ENCODE data around the gene OR2K2.
A peak's percentile ranks its signal among the peaks of the same experiment; 100 is the strongest.
"Not testable (repeated sequence)": the region's sequence is repeated elsewhere in the genome, so short reads cannot be mapped to it uniquely, and the experiment has no call there.

OR2K2 gene, protein sequence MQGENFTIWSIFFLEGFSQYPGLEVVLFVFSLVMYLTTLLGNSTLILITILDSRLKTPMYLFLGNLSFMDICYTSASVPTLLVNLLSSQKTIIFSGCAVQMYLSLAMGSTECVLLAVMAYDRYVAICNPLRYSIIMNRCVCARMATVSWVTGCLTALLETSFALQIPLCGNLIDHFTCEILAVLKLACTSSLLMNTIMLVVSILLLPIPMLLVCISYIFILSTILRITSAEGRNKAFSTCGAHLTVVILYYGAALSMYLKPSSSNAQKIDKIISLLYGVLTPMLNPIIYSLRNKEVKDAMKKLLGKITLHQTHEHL

DNA sequence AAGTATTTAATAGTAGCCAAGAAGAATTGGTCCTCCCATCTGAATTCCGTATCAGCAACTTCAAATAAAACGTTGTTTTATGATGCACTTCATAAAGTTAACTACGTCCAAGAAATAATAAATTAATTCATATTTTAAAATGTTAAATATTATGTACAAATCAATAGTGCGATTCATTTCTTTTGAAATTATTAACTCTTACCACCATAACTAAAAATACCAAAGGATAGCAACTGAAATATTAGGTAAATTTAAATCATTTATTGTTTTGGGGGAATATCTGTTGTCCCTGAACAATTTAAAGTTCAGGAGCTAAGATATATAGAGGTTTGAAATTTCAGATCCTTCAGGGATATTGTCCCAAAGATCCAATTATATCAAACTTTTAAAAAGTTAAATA is at the start of gene OR2K2:
Gene OR2K2 (minus strand): TSS at position 101 of the 400 bp plus-strand sequence. CDS start 1,791 bp downstream, outside the sequence.
- no peak for DNase-seq (ENCODE audit: low spot score)

DNA sequence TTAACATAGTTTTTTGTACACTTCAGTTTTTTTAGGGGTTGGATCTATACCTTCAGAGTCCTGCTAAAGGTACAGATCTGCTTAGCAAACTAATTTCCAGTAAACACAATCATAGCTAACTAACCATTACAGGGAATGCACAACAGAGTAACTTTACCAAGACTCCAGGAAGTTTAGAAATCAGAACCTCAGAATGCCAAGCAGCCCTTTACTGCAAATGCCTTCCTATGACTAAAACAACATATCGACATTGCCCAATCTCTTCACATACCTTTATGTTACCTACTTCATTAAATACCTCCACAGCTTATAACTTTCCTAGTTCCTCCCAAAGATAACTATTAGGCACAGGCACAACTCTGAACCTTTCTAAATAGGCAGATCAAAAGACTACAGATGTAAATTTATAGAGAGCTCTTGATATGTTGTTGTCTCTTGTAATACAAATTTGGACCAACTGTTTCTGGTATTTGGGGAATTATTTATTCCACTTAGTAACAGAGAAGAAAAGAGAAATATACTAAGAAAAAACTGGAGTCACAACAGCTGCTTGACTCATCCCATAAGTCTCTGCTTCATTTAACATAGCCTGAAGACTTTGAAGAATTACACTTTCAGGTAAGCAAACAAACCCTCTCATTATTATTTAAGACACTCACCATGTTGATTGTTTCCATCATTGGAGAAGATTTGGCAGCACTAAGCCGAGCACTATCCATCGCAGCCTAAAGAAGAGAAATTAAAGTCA is 46.0 kb upstream of the OR2K2 start:
- DNase-seq (ENCODE audit: low spot score) = no peak

DNA sequence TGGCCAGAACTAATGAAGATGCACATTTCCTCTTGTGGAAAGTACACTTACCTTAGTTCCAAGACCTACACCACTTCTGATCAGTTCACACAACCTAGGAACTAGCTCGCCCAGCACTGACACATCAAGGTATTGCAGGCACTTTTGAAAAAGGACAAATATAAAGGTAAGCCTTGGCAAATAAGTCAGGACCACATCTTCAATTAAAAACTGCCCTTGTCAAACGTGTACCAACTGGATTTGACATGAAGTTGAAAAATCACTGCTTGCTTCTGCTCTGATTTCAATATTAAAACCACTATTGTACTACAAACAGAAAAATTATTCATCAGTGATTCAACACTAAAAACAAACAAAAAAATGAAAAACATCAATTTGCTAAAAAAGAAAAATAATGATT is 45.0 kb upstream of the OR2K2 start:
- no peak for DNase-seq (ENCODE audit: low spot score)

DNA sequence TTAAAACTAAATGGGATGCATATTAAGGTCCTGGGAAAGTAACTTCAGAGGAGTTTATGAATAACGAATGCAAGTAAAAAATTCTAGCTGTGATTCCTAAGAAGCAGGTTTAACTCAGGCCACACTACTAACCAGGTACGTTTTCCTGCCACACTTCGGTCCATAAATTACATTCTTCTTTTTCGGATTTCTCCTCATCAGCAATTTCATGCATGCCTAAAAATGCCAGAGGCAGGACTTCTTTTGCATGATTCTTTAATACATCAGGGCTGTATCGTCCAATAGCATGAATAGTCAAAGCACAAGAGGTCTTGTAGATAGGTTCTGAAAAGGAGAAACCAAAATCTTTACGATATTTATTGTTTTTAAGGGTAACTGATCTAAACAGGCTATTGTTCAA is 42.3 kb upstream of the OR2K2 start:
- DNase-seq (ENCODE audit: low spot score) = no peak

DNA sequence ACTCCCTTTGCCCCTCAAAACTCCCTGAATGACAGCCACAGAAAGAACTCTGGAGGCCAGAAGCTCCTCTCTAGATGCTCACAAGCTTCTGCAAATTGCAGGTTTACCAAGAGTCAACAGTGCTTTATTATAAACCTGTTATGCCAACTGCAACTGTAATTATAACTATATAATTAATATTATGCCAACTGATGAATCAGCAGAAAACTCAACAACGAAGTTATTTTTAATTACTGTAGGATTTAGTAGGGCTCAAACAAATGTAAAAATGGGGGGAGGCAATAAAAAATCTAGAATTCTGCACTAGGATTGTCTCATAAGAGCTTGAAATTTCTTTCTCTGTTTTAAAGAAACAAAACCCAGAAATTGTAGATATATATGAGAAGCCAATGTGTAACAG is 37.0 kb upstream of the OR2K2 start:
- DNase-seq (ENCODE audit: low spot score) = no peak

DNA sequence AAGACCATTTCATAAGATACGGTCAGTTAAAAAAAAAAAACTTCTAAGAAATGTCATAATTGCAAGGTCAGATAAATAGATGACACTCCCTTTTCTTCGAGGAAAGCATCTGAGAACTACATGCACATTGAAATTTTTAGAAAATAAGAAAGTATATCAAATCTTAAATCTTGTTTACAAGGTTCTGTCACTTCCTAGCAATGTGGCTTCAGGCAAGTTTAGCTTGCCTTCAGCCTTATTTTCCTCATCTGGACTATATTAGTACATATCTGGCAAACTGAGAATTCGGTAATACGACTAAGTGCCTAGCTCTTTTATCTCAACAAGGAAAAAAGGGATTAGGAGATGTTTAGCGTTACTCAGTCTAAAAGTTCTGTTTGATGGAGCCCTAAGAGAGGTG is 32.5 kb upstream of the OR2K2 start:
- DNase-seq (ENCODE audit: low spot score) = no peak

DNA sequence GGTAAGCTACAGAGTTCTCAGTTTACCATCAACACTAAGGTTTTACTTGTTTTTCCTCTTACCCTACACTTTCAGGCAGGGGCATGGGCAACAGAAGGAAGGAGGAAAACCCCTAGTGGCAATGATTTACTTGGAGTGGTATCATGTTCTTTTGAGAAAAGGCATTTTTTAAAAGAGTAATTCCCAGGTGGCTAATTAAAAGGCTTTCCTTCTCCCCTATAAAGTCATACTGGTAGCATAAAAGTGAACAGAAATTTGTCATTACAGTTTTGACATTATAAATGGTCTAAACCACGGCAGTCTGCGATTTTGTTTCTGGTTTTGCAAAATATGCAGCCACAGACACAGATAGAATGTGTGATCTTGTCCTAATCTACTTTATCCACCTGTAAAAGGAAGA is 30.9 kb upstream of the OR2K2 start:
- DNase-seq (ENCODE audit: low spot score) = no peak

DNA sequence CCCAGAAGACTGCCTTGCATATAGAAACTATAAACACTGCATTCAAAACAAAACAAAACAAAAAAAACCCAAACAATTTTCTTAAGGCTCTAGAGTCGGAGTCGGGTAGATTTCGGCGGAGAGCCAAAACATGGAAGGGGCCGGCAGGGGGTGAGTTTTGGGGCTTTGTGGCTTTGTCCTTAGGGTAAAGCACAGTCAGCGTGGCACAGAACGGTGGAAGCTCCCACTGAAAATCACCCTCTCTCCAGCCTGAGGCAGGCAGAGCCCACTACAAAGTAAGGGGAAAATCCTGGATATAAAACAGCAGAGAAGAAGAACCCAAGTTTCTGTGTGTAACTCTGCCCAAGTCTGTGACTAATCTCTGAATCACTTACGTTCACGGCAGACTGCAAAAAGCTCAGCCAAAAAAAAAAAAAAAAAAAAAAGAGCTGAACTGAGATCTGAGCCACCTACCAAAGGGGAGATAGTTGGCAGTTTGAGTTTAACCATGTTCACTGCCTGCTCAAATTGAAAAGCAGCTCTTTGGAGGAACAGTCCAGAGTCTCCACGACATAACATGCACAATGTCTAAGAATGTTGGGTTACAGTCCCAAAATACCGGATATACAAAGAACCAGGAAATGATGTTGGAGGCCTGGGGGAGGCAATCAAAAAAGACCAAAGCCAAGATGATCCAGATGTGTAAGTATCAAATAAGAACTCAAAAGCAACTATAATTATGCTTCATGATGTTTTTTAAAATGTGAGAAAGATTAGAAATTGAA is 26.6 kb upstream of the OR2K2 start:
- DNase-seq (ENCODE audit: low spot score) = no peak

DNA sequence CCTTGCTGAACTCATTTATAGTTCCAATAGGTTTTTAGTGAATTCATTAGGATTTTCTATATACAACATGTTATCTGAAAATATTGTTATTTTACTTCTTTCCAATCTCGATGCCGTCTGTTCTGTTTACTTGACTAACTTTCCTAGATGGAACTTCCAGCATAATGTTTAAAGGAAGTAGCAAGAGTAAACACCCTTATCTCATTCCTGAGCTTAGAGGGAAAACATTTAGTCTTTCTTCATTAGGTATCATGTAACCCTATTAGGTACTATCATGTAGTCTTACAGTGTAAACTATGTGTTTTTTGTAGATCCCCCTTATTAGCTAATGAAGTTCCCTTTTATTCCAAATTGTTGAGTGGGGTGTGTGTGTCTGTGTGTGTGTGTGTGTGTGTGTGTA is 22.5 kb upstream of the OR2K2 start:
- DNase-seq (ENCODE audit: low spot score) = no peak

DNA sequence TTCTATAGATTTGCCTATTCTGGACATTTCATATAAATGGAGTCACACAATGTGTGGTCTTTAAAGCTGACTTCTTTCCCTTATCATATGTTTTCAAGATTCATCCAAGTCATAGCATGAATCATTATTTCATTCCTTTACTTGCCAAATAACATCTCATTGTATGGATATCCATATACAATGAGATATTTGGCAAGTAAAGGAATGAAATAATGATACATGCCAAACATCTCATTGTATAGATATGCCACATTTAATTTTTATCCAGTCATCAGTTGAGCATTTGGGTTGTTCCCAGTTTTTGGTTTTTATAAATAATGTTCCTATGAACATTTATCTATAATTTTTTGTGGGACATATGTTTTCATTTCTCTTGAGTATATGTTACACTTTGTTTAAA is 20.5 kb upstream of the OR2K2 start:
- DNase-seq (ENCODE audit: low spot score) = no peak

DNA sequence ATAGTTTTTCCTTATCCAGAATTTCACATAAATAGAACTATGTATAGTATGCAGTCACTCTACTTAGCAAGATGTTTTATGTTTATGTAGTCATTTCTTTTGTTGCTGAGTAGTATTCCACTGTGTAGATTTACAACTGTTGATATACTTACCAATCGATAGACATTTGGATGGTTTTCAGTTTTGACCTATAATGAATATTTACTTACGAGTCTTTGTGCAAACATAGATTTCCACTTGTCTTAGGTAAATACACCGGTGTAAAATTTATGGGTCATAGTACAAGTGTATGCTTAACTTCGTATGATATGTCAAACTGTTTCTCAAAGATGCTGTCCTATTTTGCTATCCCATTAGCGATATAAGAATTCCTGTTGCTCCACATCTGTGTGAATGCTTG is 19.7 kb upstream of the OR2K2 start:
- no peak for DNase-seq (ENCODE audit: low spot score)

DNA sequence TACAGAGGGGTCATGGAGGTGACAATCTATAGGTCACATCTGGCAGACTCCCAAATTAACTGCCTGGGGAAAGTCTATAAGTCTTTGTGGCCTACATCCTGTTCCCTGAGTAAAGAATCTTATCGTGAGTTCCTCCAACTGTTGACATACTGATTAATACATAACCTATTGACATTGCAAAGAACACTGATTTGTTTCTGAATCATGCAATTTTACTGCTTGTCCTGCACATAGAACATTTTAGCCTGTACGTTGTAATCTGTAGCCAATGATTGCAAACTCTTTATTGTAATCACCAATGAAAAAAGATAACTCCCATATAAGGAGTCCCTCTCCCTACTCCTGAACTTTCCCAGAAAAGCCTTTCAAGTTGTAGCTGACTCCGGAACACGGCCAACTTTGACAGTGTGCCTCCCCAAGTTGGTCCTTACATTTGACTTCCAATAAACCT is 18.8 kb upstream of the OR2K2 start:
- DNase-seq (ENCODE audit: low spot score) = no peak

DNA sequence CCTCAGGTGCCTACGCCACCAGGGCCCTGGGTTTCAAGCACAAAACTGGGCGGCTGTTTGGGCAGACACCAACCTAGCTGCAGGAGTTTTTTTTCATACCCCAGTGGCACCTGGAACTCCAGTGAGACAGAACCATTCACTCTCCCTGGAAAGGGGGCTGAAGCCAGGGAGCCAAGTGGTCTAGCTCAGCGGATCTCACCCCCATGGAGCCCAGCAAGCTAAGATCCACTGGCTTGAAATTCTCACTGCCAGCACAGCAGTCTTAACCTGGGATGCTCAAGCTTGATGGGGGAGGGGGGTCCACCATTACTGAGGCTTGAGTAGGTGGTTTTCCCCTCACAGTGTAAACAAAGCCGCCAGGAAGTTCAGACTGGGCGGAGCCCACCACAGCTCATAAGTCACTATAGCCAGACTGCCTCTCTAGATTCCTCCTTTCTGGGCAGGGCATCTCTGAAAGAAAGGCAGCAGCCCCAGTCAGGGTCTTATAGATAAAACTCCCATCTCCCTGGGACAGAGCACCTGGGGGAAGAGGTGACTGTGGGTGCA is 4.4 kb upstream of the OR2K2 start:
- DNase-seq (ENCODE audit: low spot score) = not testable (repeated sequence)

DNA sequence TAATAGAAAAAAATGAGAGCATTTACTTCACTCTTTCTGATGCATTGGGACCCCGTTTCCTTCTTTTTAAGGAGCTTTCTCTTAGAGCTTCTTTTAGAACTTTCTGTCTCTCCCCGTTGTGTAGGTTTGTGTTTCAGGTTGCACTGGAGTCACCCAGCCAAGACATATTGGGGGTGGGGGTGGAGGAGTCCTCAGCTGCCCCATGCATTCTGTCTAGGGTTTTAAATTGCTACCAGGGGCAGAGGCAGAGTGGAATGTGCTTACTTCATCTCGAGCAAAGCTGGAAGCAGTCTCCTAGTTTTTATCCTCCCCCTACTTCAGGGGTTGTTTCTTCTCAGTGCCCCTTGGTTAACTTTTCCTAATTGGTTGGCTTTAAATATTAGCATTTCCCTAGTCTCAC is 9.4 kb downstream of the OR2K2 start:
- no peak for DNase-seq (ENCODE audit: low spot score)

DNA sequence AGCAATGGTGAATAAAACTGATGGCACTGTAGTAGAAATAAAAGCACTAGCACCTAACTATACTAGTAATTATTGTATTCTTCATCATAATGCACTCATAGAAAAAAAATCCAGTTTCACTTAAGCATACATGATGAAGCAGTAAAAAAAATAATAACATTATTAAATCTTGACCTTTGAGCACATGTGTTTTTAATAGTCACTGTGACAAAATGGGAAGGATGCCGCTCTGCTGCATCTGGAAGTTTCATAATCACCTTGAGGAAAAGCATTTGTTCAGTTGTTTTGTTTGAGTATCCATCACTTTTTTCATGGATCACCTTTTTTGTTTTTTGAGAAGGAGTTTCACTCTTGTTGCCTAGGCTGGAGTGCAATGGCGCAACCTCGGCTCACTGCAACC is 13.2 kb downstream of the OR2K2 start:
- no peak for DNase-seq (ENCODE audit: low spot score)

DNA sequence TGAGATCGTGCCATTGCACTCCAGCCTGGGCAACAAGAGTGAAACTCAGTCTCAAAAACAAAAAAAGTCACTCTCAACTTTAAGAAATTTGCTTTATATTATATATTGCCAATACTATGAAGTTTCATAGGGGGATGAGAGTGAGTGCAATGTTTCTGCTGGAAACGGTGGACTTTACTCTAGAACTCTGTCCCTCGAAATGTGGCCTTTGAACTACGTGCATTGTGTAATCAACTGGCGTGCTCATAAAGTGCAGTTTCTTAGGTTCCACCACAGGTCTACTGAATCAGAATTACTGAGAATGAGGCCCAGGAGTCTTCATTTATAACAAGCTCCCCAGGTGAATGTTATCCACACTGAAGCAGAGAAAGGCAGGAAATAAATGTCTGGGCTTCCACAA is 24.1 kb downstream of the OR2K2 start:
- no peak for DNase-seq (ENCODE audit: low spot score)

DNA sequence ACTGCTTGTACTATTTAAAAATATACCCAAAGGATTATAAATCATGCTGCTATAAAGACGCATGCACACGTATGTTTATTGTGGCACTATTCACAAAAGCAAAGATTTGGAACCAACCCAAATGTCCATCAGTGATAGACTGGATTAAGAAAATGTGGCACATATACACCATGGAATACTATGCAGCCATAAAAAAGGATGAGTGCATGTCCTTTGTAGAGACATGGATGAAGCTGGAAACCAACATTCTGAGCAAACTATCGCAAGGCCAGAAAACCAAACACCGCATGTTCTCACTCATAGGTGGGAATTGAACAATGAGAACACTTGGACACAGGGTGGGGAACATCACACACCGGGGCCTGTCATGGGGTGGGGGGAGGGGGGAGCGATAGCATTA is 26.0 kb downstream of the OR2K2 start:
- DNase-seq (ENCODE audit: low spot score) = not testable (repeated sequence)

DNA sequence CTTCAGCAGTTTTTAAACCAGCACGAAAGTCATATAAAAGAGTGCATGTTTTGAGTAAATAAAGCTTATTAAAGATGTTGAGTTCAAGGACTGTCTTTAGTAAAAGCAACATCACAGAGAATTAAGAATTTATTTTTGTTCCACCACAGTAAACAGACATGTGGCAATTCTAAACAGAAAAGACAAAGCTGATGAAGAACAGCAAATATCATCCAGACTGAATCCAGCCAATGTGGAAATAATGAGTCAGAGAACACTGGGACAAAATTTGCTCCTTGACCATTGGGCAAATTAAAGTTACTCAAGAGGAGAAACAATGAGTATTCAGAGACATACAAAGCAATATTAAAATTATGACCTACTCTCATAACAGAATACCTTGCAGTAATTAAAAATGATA is 28.8 kb downstream of the OR2K2 start:
- DNase-seq (ENCODE audit: low spot score) = no peak

DNA sequence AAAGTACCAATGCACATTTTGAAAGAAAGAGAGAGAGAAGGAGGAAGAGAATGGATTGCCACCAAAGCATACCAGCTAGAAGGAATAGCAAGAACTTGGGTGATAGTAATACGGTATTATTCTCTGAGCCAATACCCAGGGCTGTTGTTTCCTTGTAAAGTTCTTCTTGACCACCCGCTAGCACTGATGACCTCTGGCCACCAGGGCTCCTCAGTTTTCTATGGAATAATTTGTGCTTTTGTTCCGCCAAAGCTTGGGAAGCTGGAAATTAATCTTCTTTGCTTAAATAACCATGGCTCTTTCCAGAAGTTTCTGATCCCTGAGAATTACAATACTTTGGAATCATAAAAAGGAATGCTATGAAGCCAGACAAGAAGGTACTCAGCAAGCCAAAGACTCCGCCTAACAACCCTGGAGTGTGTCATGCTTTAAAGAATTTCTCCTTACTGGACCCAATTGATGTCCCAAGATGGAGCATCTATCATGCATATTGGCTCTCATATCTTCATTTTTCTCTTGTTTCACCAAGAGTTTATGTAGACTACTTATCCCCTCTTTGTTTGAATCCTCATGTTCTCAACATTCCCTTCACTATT is 29.8 kb downstream of the OR2K2 start:
- DNase-seq (ENCODE audit: low spot score) = no peak

DNA sequence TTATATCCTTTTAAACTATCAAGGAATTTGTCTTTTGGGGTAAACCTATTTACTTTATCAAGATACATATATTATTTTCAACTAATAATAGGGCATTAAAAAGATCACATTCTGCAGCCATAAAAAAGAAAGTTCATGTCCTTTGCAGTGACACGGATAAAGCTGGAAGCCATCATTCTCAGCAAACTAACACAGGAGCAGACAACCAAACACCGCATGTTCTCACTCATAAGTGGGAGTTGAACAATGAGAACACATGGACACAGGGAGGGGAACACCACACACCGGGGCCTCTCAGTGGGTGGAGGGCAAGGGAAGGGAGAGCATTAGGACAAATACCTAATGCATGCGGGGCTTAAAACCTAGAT is 30.4 kb downstream of the OR2K2 start:
- DNase-seq (ENCODE audit: low spot score) = not testable (repeated sequence)

DNA sequence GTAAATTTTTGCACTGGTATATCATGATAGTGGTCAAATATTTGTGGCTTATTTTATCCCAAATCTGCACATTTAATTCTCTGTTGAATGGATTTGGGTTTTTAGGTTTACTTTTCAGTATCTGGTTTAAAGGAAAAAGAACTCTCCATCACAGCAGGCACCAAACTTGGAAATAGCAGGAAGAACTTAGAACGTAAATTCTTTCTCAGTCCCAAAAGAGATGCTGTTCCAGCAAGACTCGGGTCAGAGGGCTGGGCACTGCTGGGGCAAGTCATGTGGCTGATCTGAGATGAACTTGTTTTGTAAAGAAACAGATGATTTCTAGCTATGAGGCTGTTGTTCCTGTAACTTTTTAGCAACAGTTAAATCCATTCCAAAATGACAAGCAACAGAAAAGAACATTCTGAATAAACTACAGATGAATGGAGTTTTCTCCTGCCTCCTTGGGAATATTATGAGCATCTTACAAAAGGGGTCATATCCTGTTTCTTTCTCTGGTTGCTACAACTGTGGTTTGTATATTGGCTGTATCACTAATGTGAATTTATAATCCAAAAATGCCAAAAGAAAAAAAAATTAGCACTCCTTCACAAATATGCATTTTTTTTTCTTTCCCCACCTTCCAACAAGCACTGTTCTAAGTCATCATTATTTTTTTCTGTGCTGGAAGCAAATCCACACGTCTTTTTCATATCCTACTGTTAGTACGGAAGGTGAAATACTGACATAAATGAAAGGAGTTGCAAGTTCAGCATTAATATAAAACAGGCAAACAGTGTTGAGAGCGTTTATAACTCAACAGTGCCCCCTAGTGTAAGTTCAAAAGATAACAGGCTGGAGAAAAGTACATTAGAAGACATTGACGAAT is 31.1 kb downstream of the OR2K2 start:
- peak; percentile 39 for DNase-seq (ENCODE audit: low spot score)
